K562 (cell line): ENCODE measurements around the gene SPACA9. TPM values are rescaled to one million over a fixed set of nuclear protein-coding genes. Genes with fewer than 3 reads are reported as not detected.

Experiments used
- ARID1B ChIP-seq: fragments of 450-650 bp; IDR thresholded peaks from 2 replicates; pipeline ENCODE4 v1.6.1; 2016; ENCODE audit warnings: antibody characterized with exemption, mild to moderate bottlenecking, inconsistent platforms
- BDP1 ChIP-seq: IDR thresholded peaks from 3 replicates; pipeline ENCODE4 v1.6.1; 2011; ENCODE audit not compliant: insufficient read length, insufficient read depth
- BRD4 ChIP-seq: fragments of 200-600 bp; sonication (generic); IDR thresholded peaks from 2 replicates; pipeline ENCODE4 v1.6.1; 2017; ENCODE audit warnings: inconsistent platforms
- TSC22D4 ChIP-seq: fragments of 450-650 bp; IDR thresholded peaks from 2 replicates; pipeline ENCODE4 v1.6.1; 2016; ENCODE audit warnings: missing genetic modification characterization, missing biosample characterization, control low read depth
- ZBTB1 ChIP-seq: sonication (generic); formaldehyde crosslinking; IDR thresholded peaks from 2 replicates; pipeline ENCODE4 v1.8.1; 2023; ENCODE audit warnings: missing genetic modification reagents, low read depth, mild to moderate bottlenecking, borderline replicate concordance
- ZNF274 ChIP-seq: IDR thresholded peaks from 2 replicates; pipeline ENCODE4 v1.6.1; 2011; ENCODE audit warnings: low read depth, mild to moderate bottlenecking, low read length, moderate library complexity, borderline replicate concordance
- polyA plus RNA-seq, 8 experiments: library from polyadenylated mRNA; depleted of rRNA in 4 of 8; stranded (reverse) in 5 of 8; unstranded in 3 of 8; fragments of >200 nt; fragmentation: Nextera tagmentation in 2 of 8; fragmentation: Illumina TruSeq in 1 of 8; extraction: Ambion mirVana in 2 of 8; extraction: Trizol in 1 of 8; gene quantifications; 2 replicates each; pipeline versions ENCODE4 v1.2.1 to v1.2.3, GENCODE V29; 2011 to 2014; ENCODE audit warnings: inconsistent platforms in 1 of 8, missing spikeins in 1 of 8
- total RNA-seq, 7 experiments: library from RNA; depleted of rRNA in 6 of 7; stranded (reverse); fragments of >200 nt in 6 of 7; fragmentation: Illumina TruSeq in 2 of 7; extraction: Trizol in 2 of 7; gene quantifications; 2 replicates each; pipeline versions ENCODE4 v1.2.1 to v1.2.3, GENCODE V29; 2011 to 2021; ENCODE audit warnings: low replicate concordance in 1 of 7
- TF ChIP-seq, protein P1 (sequence below): sonication (generic); formaldehyde crosslinking; IDR thresholded peaks from 2 replicates; pipeline ENCODE4 v1.9.0; 2022; ENCODE audit warnings: mild to moderate bottlenecking, missing genetic modification reagents
- TF ChIP-seq, protein P2 (sequence below): sonication (generic); formaldehyde crosslinking; IDR thresholded peaks from 2 replicates; pipeline ENCODE4 v1.5.0; 2020; ENCODE audit warnings: missing genetic modification reagents
- TF ChIP-seq, protein P3 (sequence below): sonication (generic); formaldehyde crosslinking; IDR thresholded peaks from 2 replicates; pipeline ENCODE4 v1.8.1; 2023; ENCODE audit warnings: mild to moderate bottlenecking, missing genetic modification reagents, moderate library complexity
- TF ChIP-seq, protein P4 (sequence below): fragments of 200-800 bp; sonication (Bioruptor generic); IDR thresholded peaks from 2 replicates; pipeline ENCODE4 v1.6.1; 2016; ENCODE audit warnings: missing genetic modification characterization, missing compliant biosample characterization
- TF ChIP-seq, protein P5 (sequence below), 2 experiments: fragments of 450-650 bp in 1 of 2; IDR thresholded peaks; 2 replicates each; pipeline ENCODE4 v1.6.1; 2011 to 2017; ENCODE audit warnings: low read depth in 2 of 2, antibody characterized with exemption in 1 of 2, borderline replicate concordance in 1 of 2, low read length in 1 of 2, mild to moderate bottlenecking in 1 of 2, mixed read lengths in 1 of 2; ENCODE audit not compliant: control insufficient read depth in 1 of 2
- TF ChIP-seq, protein P6 (sequence below): sonication (generic); formaldehyde crosslinking; IDR thresholded peaks from 2 replicates; pipeline ENCODE4 v1.8.1; 2023; ENCODE audit warnings: mild to moderate bottlenecking, missing genetic modification reagents

SPACA9 gene
- total and polyA plus RNA-seq, 9 of the 15 experiments (the other 6 are each of a cell fraction or from before 2014, with no cell fraction given): 0.06 to 0.51 (median 0.36) TPM

DNA sequence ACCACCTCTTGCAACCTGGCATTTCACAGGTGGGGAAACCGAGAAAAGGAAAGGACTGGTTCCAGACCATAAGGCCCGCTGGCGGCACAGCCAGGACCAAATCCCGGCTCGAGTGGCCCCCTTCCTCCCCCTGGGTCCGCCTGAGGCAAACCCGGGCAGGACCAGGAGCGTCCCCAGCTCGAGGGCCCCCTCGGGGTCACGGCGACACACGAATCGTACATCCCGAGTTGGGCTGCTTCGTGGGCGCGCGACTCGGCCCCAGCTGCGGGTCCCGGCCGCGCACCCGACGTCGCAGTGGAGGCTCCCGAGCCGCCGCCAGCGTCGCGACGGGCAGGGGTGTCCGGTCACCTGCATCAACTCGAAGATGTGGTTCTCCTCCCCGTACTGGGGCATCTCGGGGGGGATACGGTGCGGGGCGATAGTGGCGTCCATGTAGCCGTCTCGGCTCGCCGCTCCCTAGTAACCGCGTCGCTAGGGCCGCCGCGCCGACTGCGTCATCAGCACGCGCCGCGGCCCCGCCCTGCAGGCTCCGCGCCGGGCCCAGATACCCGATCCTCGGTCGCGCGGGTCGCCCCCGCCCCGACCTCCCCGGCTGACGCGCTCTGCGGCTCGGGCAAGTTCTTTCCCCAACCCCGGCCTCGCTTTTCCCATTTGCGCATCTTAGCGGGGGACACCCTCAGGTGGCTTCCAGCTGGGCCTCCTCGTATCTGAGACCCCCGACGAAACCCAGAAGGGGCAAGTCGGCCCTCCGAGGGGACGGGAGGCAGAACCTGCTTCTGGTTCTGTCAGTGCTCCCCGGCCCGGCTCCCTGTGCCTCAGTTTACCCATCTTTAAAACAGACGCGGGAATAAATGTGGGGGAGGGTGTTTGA, 639 bp upstream of the SPACA9 start, which contains the start of gene AK8 (continued):
- TF ChIP-seq, protein P1, sequence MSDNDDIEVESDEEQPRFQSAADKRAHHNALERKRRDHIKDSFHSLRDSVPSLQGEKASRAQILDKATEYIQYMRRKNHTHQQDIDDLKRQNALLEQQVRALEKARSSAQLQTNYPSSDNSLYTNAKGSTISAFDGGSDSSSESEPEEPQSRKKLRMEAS (CRISPR knock-in tag): peak; percentile 57; the same call in 1 of the 2 replicates
- TF ChIP-seq, protein P2, sequence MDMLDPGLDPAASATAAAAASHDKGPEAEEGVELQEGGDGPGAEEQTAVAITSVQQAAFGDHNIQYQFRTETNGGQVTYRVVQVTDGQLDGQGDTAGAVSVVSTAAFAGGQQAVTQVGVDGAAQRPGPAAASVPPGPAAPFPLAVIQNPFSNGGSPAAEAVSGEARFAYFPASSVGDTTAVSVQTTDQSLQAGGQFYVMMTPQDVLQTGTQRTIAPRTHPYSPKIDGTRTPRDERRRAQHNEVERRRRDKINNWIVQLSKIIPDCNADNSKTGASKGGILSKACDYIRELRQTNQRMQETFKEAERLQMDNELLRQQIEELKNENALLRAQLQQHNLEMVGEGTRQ: no peak
- TF ChIP-seq, protein P3, sequence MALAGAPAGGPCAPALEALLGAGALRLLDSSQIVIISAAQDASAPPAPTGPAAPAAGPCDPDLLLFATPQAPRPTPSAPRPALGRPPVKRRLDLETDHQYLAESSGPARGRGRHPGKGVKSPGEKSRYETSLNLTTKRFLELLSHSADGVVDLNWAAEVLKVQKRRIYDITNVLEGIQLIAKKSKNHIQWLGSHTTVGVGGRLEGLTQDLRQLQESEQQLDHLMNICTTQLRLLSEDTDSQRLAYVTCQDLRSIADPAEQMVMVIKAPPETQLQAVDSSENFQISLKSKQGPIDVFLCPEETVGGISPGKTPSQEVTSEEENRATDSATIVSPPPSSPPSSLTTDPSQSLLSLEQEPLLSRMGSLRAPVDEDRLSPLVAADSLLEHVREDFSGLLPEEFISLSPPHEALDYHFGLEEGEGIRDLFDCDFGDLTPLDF: no peak
- TF ChIP-seq, protein P4, sequence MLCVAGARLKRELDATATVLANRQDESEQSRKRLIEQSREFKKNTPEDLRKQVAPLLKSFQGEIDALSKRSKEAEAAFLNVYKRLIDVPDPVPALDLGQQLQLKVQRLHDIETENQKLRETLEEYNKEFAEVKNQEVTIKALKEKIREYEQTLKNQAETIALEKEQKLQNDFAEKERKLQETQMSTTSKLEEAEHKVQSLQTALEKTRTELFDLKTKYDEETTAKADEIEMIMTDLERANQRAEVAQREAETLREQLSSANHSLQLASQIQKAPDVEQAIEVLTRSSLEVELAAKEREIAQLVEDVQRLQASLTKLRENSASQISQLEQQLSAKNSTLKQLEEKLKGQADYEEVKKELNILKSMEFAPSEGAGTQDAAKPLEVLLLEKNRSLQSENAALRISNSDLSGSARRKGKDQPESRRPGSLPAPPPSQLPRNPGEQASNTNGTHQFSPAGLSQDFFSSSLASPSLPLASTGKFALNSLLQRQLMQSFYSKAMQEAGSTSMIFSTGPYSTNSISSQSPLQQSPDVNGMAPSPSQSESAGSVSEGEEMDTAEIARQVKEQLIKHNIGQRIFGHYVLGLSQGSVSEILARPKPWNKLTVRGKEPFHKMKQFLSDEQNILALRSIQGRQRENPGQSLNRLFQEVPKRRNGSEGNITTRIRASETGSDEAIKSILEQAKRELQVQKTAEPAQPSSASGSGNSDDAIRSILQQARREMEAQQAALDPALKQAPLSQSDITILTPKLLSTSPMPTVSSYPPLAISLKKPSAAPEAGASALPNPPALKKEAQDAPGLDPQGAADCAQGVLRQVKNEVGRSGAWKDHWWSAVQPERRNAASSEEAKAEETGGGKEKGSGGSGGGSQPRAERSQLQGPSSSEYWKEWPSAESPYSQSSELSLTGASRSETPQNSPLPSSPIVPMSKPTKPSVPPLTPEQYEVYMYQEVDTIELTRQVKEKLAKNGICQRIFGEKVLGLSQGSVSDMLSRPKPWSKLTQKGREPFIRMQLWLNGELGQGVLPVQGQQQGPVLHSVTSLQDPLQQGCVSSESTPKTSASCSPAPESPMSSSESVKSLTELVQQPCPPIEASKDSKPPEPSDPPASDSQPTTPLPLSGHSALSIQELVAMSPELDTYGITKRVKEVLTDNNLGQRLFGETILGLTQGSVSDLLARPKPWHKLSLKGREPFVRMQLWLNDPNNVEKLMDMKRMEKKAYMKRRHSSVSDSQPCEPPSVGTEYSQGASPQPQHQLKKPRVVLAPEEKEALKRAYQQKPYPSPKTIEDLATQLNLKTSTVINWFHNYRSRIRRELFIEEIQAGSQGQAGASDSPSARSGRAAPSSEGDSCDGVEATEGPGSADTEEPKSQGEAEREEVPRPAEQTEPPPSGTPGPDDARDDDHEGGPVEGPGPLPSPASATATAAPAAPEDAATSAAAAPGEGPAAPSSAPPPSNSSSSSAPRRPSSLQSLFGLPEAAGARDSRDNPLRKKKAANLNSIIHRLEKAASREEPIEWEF: no peak
- TF ChIP-seq TSC22D4 (no peak), BDP1 (no peak), ARID1B (no peak), BRD4 (0 out of 2 replicates have a peak, but pooled peaks have one; percentile 66), ZNF274 (no peak), ZBTB1 (CRISPR knock-in tag) (no peak)
- TF ChIP-seq, protein P5, sequence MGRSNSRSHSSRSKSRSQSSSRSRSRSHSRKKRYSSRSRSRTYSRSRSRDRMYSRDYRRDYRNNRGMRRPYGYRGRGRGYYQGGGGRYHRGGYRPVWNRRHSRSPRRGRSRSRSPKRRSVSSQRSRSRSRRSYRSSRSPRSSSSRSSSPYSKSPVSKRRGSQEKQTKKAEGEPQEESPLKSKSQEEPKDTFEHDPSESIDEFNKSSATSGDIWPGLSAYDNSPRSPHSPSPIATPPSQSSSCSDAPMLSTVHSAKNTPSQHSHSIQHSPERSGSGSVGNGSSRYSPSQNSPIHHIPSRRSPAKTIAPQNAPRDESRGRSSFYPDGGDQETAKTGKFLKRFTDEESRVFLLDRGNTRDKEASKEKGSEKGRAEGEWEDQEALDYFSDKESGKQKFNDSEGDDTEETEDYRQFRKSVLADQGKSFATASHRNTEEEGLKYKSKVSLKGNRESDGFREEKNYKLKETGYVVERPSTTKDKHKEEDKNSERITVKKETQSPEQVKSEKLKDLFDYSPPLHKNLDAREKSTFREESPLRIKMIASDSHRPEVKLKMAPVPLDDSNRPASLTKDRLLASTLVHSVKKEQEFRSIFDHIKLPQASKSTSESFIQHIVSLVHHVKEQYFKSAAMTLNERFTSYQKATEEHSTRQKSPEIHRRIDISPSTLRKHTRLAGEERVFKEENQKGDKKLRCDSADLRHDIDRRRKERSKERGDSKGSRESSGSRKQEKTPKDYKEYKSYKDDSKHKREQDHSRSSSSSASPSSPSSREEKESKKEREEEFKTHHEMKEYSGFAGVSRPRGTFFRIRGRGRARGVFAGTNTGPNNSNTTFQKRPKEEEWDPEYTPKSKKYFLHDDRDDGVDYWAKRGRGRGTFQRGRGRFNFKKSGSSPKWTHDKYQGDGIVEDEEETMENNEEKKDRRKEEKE (IDR thresholded peaks at IDR 0.05; ENCODE audit: borderline replicate concordance in 1 of 2, control insufficient read depth in 1 of 2, low read depth in 2 of 2, low read length in 1 of 2): no peak
- TF ChIP-seq, protein P6, sequence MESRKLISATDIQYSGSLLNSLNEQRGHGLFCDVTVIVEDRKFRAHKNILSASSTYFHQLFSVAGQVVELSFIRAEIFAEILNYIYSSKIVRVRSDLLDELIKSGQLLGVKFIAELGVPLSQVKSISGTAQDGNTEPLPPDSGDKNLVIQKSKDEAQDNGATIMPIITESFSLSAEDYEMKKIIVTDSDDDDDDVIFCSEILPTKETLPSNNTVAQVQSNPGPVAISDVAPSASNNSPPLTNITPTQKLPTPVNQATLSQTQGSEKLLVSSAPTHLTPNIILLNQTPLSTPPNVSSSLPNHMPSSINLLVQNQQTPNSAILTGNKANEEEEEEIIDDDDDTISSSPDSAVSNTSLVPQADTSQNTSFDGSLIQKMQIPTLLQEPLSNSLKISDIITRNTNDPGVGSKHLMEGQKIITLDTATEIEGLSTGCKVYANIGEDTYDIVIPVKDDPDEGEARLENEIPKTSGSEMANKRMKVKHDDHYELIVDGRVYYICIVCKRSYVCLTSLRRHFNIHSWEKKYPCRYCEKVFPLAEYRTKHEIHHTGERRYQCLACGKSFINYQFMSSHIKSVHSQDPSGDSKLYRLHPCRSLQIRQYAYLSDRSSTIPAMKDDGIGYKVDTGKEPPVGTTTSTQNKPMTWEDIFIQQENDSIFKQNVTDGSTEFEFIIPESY: 0 out of 2 replicates have a peak, but pooled peaks have one; percentile 14
